GM21447 (cell line): ENCODE results near the gene COL11A2.

ENCODE experiments used
- ATAC-seq: cut with Tn5 transposase; IDR thresholded peaks from one replicate; pipeline ENCODE4 v1.9.1; 2021; ENCODE audit not compliant: unreplicated experiment

The COL11A2 gene

GRCh38 chr6:33120001-33120400 lies 72.3 kb downstream of the COL11A2 start:
- no peak for ATAC-seq

- ATAC-seq, result no peak
Measured at GRCh38 chr6:33118525-33119123, 73.6 kb downstream of the COL11A2 start.

DNA sequence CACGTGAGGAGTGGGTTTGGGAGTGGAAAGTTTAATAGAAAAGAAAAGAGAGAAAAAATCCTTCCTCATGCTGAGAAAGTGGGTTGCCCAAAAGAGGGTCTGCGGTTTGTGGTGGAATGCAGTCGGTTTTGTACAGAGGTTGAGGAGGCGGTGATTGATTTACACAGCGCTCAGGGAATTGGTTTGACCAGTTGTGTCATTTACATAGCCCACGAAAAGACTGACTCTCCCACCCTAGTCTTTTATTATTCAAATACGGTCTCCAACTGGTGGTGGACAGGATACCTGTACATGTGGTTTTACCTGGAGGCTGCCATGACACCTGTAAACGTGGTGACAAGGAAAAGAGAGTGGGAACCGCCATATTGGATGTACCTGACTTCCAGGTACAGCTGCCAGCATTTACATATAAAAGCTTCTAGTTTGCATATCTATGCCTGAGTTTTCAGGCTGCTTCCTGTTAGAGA lies 74.4 kb downstream of the COL11A2 start:
- ATAC-seq, result no peak

GRCh38 chr6:33116841-33117711 lies 75.2 kb downstream of the COL11A2 start:
- ATAC-seq, result no peak

GRCh38 chr6:33116417-33116816 lies 75.8 kb downstream of the COL11A2 start:
- no peak for ATAC-seq

DNA sequence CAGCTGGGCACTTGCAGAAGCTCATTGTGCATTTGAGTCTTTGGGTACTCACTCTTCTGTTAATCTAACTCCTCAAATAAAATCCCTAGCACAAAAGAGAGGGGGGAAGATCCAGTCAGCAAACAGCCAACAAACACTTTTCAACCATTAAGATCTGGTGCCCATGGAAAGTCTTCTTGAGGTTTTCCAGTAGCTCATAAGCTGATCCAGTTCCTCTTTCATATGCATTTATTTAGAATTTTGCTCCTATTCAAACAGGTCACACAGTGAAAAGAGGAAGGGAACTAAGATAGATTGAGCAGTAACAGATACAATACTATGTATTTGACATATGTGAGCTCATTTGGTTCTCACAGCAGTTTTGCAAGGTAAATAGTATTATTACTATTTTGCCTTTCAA lies 77.9 kb downstream of the COL11A2 start:
- ATAC-seq, result no peak

GRCh38 chr6:33113755-33114154 lies 78.5 kb downstream of the COL11A2 start:
- no peak for ATAC-seq
